Measurements from ENCODE around the gene CMIP. TPM values are rescaled to one million over a fixed set of nuclear protein-coding genes. Genes with fewer than 3 reads are reported as not detected.
A peak's percentile ranks its signal among the peaks of the same experiment; 100 is the strongest.

CMIP gene
- total RNA-seq, 1 experiment from 2014 or later = 48.2 TPM

GRCh38 chr16:81481207-81481821 is 36.7 kb downstream of the CMIP start:
- TF ChIP-seq CTCF (conservative IDR thresholded peaks at IDR 0.05) = no peak
- no peaks in the 10 kb centered on the region for H3K23me2 ChIP-seq (ENCODE audit: insufficient read length, low read depth, low read length, poor library complexity, severe bottlenecking)
- H4K20me1 ChIP-seq (ENCODE audit: control insufficient read depth, insufficient read depth, insufficient read length) = no peaks in the 10 kb centered on the region
- no peaks in the 10 kb centered on the region for H3K27me3 ChIP-seq (ENCODE audit: insufficient read depth, low read length)
- no peak overlapping the region for H3K23ac ChIP-seq (ENCODE audit: insufficient read length, low read depth, low read length)
- no peak overlapping the region for H3K56ac ChIP-seq (ENCODE audit: insufficient read length, low read depth, low read length)
- H4K8ac ChIP-seq (replicated peaks; ENCODE audit: insufficient read length, low read depth, low read length) = no peak overlapping the region
- no peak overlapping the region for H2BK120ac ChIP-seq (ENCODE audit: low read depth, low read length, poor library complexity, severe bottlenecking)
- H3K18ac ChIP-seq (ENCODE audit: insufficient read length, low read depth, low read length) = no peak overlapping the region
- DNase-seq = no peak
- no peak overlapping the region for H2AFZ ChIP-seq (ENCODE audit: low read length)
- Mint-ChIP-seq H3K4me1 (peaks cover 46 to 49% of the 10 kb centered on the region in 2 experiments), H3K27ac (peak overlapping the region; percentile 3 to 48 (median 46); a peak in 4 of 7 replicates), H3K36me3 (ENCODE audit: insufficient read depth in 1 of 3, low read depth in 3 of 3) (peaks cover 12 to 29% (median 16%) of the 10 kb centered on the region in 3 experiments), H3K27me3 (ENCODE audit: low read depth) (no peaks in the 10 kb centered on the region), H3K9me3 (no peaks in the 10 kb centered on the region), H3K4me3 (no peak overlapping the region)
- no CpG with 5 or more reads among the region's 11 CpGs for WGBS (ENCODE audit: extremely low coverage, insufficient read length, low lambda C conversion rate)
- H3K79me1 ChIP-seq (ENCODE audit: insufficient read depth, low read depth, low read length, poor library complexity, severe bottlenecking) = peaks cover 5% of the 10 kb centered on the region
- H3T11ph ChIP-seq (ENCODE audit: low read length) = no peak overlapping the region
- H4K91ac ChIP-seq (ENCODE audit: insufficient read length, low read depth, low read length) = no peak overlapping the region
- no peak overlapping the region for H3K4me2 ChIP-seq (ENCODE audit: insufficient read depth, insufficient read length, low read length)
- H3K9me3 ChIP-seq (ENCODE audit: control insufficient read depth, low read depth, low read length) = no peaks in the 10 kb centered on the region
- no peak overlapping the region for H2BK20ac ChIP-seq (ENCODE audit: low read depth, low read length, poor library complexity, severe bottlenecking)
- H3K4ac ChIP-seq (ENCODE audit: low read depth, low read length) = no peak overlapping the region
- H3K14ac ChIP-seq (ENCODE audit: insufficient read depth, low read length) = no peak overlapping the region
- H3K79me2 ChIP-seq (ENCODE audit: insufficient read depth, low read length) = peaks cover 17% of the 10 kb centered on the region; the same call in 1 of the 2 replicates
- H2AK5ac ChIP-seq (ENCODE audit: insufficient read length, low read length) = no peak overlapping the region
- H3K9ac ChIP-seq (ENCODE audit: extremely low read depth, insufficient read length, low read length) = no peak overlapping the region
- no peak overlapping the region for H2BK12ac ChIP-seq (ENCODE audit: insufficient read length, low read depth, low read length)
- H2BK15ac ChIP-seq (ENCODE audit: low read depth, low read length) = no peak overlapping the region
- no peak overlapping the region for H2BK5ac ChIP-seq (ENCODE audit: insufficient read length, low read length)
- H4K5ac ChIP-seq (ENCODE audit: insufficient read length, low read depth, low read length) = no peak overlapping the region
- no peak overlapping the region for H3K27ac ChIP-seq (ENCODE audit: insufficient read length, low read depth, low read length)
- peaks cover 3% of the 10 kb centered on the region; the same call in 1 of the 2 replicates for H3K4me1 ChIP-seq (ENCODE audit: insufficient read depth, low read length)

Measured in H9 (cell line).